Hair follicle dermal papilla cell (primary cell): Measurements from ENCODE around the gene TMEM143. TPM values are rescaled to one million over a fixed set of nuclear protein-coding genes. Genes with fewer than 3 reads are reported as not detected.

ENCODE experiments used
- total RNA-seq: library from RNA; depleted of rRNA; stranded (reverse); fragments of >200 nt; gene quantifications from 2 replicates; pipeline ENCODE4 v1.2.3, GENCODE V29; 2012

Gene TMEM143
- 4.7 and 9.6 TPM in 2 replicates for total RNA-seq

DNA sequence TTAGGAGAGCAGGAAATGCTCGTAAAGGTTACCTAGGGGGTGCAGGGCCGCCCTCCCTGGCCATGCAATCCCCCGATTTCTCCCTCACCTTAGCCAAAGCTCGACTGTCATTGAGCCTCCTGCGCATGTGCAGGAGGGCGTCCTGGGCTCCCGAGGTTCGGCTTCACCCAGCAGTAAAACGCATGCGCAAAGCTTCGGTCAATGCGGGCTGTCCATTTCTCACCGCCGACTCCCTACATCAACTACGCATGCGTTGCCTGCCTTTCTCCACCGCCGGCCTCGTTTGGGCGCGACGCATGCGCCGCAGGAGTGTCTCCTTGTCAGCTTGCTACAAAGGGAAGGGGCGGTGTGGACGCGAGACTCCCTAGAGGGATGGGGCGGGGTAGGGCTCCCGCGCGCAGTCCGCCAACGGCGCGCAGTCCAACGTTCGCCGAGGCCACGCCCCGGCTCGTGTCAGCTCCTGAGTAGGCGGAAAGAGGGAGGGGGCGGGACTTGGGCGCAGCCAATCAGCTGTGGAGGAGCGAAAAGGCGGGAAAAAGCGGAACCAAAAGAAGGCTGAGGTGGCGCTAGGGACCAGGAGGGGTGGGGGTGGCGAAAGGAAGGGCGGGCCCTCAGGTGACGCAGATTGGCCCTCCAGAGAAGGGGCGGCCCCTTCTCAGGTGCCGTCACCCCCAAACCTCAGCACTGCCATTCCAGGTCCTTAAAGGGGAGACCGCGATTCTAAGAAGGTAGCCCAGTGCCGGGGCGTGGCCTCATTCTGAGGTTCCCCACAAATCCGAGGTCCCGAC is at the start of gene TMEM143, which contains the start of gene SYNGR4:
Gene TMEM143, minus strand, starts transcription at position 131 of the 788 bp plus-strand sequence. Its CDS starts 20 bp downstream, at position 111.
Gene SYNGR4, plus strand, starts transcription at position 558 of the 788 bp plus-strand sequence. CDS start 1,476 bp downstream, outside the sequence.

DNA sequence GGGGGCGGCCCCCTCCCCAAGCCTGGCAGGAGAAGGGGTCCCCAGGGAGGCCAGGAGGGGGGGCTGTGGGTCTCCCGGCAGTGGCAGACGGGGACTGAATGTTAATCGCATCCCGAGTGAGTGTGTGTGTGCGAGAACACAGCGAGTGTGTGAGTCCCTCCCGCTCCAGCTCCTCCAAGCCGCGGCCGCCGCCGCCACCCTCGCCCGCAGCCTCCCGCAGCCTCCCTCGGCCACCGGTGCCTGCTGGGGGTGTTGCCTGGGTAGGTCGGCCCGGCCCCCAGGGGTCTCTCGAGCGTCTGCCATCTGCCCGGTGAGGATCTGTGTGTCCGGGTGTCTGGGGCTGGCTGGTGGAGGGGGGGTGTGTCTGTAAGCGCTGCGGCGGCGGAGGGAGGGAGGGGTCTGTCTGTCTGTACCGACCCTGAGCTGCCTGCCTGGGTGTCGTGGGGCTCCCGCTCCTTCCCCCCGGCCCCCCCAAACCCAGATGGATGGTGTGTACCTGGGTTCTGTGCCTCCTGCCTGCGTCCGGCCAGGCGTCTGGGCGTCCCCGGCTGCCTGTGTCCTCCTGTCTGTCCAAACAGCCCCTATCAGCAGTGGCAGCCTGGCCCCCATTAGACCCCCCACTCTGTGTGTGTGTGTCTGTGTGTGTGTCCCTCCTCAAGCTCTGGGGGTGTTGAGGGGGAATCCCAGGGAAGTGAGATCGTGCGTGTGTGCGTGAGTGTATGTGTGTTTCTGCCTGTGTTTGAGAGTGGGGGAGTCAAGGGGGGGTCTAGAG is 30.0 kb upstream of the TMEM143 start, which contains the start of gene GRIN2D:
Gene GRIN2D, plus strand, starts transcription at position 110 of the 772 bp plus-strand sequence. CDS start 4,725 bp downstream, outside the sequence.

GRCh38 chr19:48391100-48392005 is 27.6 kb upstream of the TMEM143 start, which contains the start of gene KDELR1:
KDELR1 (minus strand) TSS chr19:48391551; CDS start chr19:48391358, 193 bp downstream.

GRCh38 chr19:48325265-48325910 is 38.4 kb downstream of the TMEM143 start, which contains the start of gene EMP3:
EMP3 (plus strand) TSS chr19:48325552; CDS start chr19:48326845, 1,293 bp downstream.

Other genes with a start within 250 kb of the TMEM143 start
- gene LIG1, start 193.6 kb downstream of the TMEM143 start, total RNA-seq: 6.3 and 7.5 TPM in 2 replicates
- 2.4 and 3.1 TPM in 2 replicates for gene ZSWIM9, start 193.3 kb downstream of the TMEM143 start, total RNA-seq
- gene CARD8, start 108.0 kb downstream of the TMEM143 start, total RNA-seq: 23.0 and 25.0 TPM in 2 replicates
- 0.24 and 0.32 TPM in 2 replicates for gene ZNF114, start 93.9 kb downstream of the TMEM143 start, total RNA-seq
- gene EMP3, start 38.4 kb downstream of the TMEM143 start, total RNA-seq: 69.1 and 109 TPM in 2 replicates
- gene SYNGR4, start 427 bp upstream of the TMEM143 start, total RNA-seq: not detected in 2 replicates
- 102 and 121 TPM in 2 replicates for gene KDELR1, start 27.6 kb upstream of the TMEM143 start, total RNA-seq
- gene GRIN2D, start 29.7 kb upstream of the TMEM143 start, total RNA-seq: 0.49 and 0.65 TPM in 2 replicates
- gene GRWD1, start 82.0 kb upstream of the TMEM143 start, total RNA-seq: 30.2 and 31.0 TPM in 2 replicates
- gene KCNJ14, start 91.6 kb upstream of the TMEM143 start, total RNA-seq: 0.49 and 0.81 TPM in 2 replicates
- 35.8 and 40.4 TPM in 2 replicates for gene CYTH2, start 105.4 kb upstream of the TMEM143 start, total RNA-seq
- under 0.01 and 0.36 TPM in 2 replicates for gene LMTK3, start 147.9 kb upstream of the TMEM143 start, total RNA-seq
- 0.36 TPM in 1 of 2 replicates, not detected in the other for gene SULT2B1, start 188.2 kb upstream of the TMEM143 start, total RNA-seq
- gene SPACA4, start 242.8 kb upstream of the TMEM143 start, total RNA-seq: not detected in 2 replicates